Measurements from ENCODE around the gene MYL1.

Gene MYL1

GRCh38 chr2:210315015-210315788 lies at the start of gene MYL1:
Gene MYL1 (minus strand): TSS chr2:210315174. CDS start chr2:210315042, 132 bp downstream.
- no peak for DNase-seq

- no peak for DNase-seq
These were observed 48.9 kb upstream of the MYL1 start for GRCh38 chr2:210363876-210364275.

GRCh38 chr2:210363261-210363660 lies 48.3 kb upstream of the MYL1 start:
- DNase-seq: no peak

GRCh38 chr2:210360412-210360811 lies 45.4 kb upstream of the MYL1 start:
- no peak for DNase-seq

- DNase-seq: no peak
These were observed 42.0 kb upstream of the MYL1 start for GRCh38 chr2:210356944-210357343.

- DNase-seq: no peak
These were observed 22.2 kb upstream of the MYL1 start for GRCh38 chr2:210337159-210337558.

- DNase-seq: no peak
These were observed 9.9 kb upstream of the MYL1 start for GRCh38 chr2:210324906-210325305.

- no peak for DNase-seq
These were observed 9.5 kb upstream of the MYL1 start for GRCh38 chr2:210324458-210324857.

- no peak for DNase-seq
These were observed 8.0 kb upstream of the MYL1 start for GRCh38 chr2:210323003-210323402.

GRCh38 chr2:210318891-210319290 lies 3.9 kb upstream of the MYL1 start:
- no peak for DNase-seq

- DNase-seq: no peak
These were observed 3.5 kb upstream of the MYL1 start for GRCh38 chr2:210318486-210318885.

GRCh38 chr2:210310550-210310949 lies 4.4 kb downstream of the MYL1 start:
- no peak for DNase-seq

- DNase-seq: no peak
These were observed 5.3 kb downstream of the MYL1 start for GRCh38 chr2:210309548-210310233.

GRCh38 chr2:210303498-210303897 lies 11.5 kb downstream of the MYL1 start:
- DNase-seq: no peak

GRCh38 chr2:210302326-210302725 lies 12.6 kb downstream of the MYL1 start:
- DNase-seq: no peak

- DNase-seq: no peak
These were observed 15.1 kb downstream of the MYL1 start for GRCh38 chr2:210299866-210300373.

- DNase-seq: no peak
These were observed 26.6 kb downstream of the MYL1 start for GRCh38 chr2:210288408-210288807.

GRCh38 chr2:210287301-210287700 lies 27.7 kb downstream of the MYL1 start:
- DNase-seq: no peak

- DNase-seq: no peak
These were observed 28.8 kb downstream of the MYL1 start for GRCh38 chr2:210286123-210286680.

- no peak for DNase-seq
These were observed 37.8 kb downstream of the MYL1 start for GRCh38 chr2:210277133-210277532.

- DNase-seq: no peak
These were observed 43.7 kb downstream of the MYL1 start for GRCh38 chr2:210271300-210271699.

GRCh38 chr2:210269148-210269547 lies 45.8 kb downstream of the MYL1 start:
- no peak for DNase-seq

- no peak for DNase-seq
These were observed 46.7 kb downstream of the MYL1 start for GRCh38 chr2:210268281-210268680.

- no peak for DNase-seq
These were observed 47.3 kb downstream of the MYL1 start for GRCh38 chr2:210267698-210268097.
